ENCODE results near the gene LACRT.

DNA sequence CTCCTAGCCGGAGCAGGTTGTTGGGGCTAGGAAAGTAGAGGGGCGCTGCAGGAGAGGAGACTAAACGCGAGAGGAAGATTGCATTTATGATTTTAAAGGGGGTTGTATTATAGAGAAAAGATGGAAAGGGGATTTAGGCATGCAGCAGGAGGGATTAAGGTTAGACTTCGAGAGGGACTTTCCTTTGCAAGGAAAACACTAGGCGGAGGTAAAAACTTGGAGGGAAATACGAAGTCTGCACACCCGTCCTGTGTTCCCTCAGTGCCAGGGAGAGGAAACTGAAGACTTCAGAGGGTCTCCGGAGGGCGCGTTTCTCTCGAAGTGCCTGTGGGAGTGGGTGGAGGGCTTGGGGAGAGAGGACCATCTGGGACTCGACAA is 45.8 kb downstream of the LACRT start:
- TF ChIP-seq EZH2phosphoT487 (IDR thresholded peaks at IDR 0.05; ENCODE audit: insufficient read depth, low read depth) (no peak), EZH2 (IDR thresholded peaks at IDR 0.05; ENCODE audit: insufficient read depth, poor library complexity, severe bottlenecking) (peak; percentile 54)
